Measurements from ENCODE around the gene NEK2.

GRCh38 chr1:211685823-211686222, 10.4 kb upstream of the NEK2 start:
- TF ChIP-seq POLR2A (IDR thresholded peaks at IDR 0.05): no peak
- TF ChIP-seq, protein P1, sequence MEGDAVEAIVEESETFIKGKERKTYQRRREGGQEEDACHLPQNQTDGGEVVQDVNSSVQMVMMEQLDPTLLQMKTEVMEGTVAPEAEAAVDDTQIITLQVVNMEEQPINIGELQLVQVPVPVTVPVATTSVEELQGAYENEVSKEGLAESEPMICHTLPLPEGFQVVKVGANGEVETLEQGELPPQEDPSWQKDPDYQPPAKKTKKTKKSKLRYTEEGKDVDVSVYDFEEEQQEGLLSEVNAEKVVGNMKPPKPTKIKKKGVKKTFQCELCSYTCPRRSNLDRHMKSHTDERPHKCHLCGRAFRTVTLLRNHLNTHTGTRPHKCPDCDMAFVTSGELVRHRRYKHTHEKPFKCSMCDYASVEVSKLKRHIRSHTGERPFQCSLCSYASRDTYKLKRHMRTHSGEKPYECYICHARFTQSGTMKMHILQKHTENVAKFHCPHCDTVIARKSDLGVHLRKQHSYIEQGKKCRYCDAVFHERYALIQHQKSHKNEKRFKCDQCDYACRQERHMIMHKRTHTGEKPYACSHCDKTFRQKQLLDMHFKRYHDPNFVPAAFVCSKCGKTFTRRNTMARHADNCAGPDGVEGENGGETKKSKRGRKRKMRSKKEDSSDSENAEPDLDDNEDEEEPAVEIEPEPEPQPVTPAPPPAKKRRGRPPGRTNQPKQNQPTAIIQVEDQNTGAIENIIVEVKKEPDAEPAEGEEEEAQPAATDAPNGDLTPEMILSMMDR (IDR thresholded peaks at IDR 0.05 in 8 of 11, conservative IDR thresholded peaks at IDR 0.05 in 3 of 11): no peak

Data from spleen (tissue), 7 donors.